KMS-11 (cell line): ENCODE measurements around the gene AATK.

Experiments used
- H2AFZ ChIP-seq: fragments of 200-600 bp; sonication (generic); 2 replicates; pipeline ENCODE4 v1.6.1; 2016; ENCODE audit warnings: antibody characterized with exemption, mixed run types, low read depth
- H3K27ac ChIP-seq: fragments of 200-600 bp; sonication (generic); 2 replicates; pipeline ENCODE4 v1.6.1; 2016; ENCODE audit warnings: mild to moderate bottlenecking, mixed run types
- H3K27me3 ChIP-seq: fragments of 200-600 bp; sonication (generic); 2 replicates; pipeline ENCODE4 v1.6.1; 2017; ENCODE audit warnings: mild to moderate bottlenecking, low read depth, mixed run types, moderate library complexity; ENCODE audit not compliant: insufficient read depth
- H3K36me3 ChIP-seq: fragments of 200-600 bp; sonication (generic); 2 replicates; pipeline ENCODE4 v1.6.1; 2017; ENCODE audit warnings: mild to moderate bottlenecking, mixed run types; ENCODE audit not compliant: insufficient read depth
- H3K4me1 ChIP-seq: fragments of 200-600 bp; sonication (generic); 2 replicates; pipeline ENCODE4 v1.6.1; 2016; ENCODE audit warnings: mild to moderate bottlenecking, low read depth, mixed run types; ENCODE audit not compliant: poor library complexity, severe bottlenecking
- H3K4me2 ChIP-seq: fragments of 200-600 bp; sonication (generic); 2 replicates; pipeline ENCODE4 v1.7.0; 2016; ENCODE audit warnings: mild to moderate bottlenecking, mixed run types
- H3K4me3 ChIP-seq: fragments of 200-600 bp; sonication (generic); IDR thresholded peaks from 2 replicates; pipeline ENCODE4 v1.6.1; 2017; ENCODE audit warnings: low read depth, low read length, mixed read lengths; ENCODE audit not compliant: insufficient read depth
- H3K79me2 ChIP-seq: fragments of 200-600 bp; sonication (generic); 2 replicates; pipeline ENCODE4 v1.6.1; 2016; ENCODE audit warnings: low read depth, mixed run types; ENCODE audit not compliant: insufficient read depth
- H3K9ac ChIP-seq: fragments of 200-600 bp; sonication (generic); 2 replicates; pipeline ENCODE4 v1.6.1; 2016; ENCODE audit warnings: mild to moderate bottlenecking, mixed run types
- H4K20me1 ChIP-seq: fragments of 200-600 bp; sonication (generic); 2 replicates; pipeline ENCODE4 v1.6.1; 2016; ENCODE audit warnings: mild to moderate bottlenecking, mixed run types; ENCODE audit not compliant: insufficient read depth
- CTCF ChIP-seq: fragments of 200-600 bp; sonication (generic); conservative IDR thresholded peaks from 2 replicates; pipeline ENCODE4 v1.6.1; 2017; ENCODE audit warnings: low read depth, mild to moderate bottlenecking, antibody characterized with exemption, low read length, moderate library complexity, mixed read lengths

AATK gene

DNA sequence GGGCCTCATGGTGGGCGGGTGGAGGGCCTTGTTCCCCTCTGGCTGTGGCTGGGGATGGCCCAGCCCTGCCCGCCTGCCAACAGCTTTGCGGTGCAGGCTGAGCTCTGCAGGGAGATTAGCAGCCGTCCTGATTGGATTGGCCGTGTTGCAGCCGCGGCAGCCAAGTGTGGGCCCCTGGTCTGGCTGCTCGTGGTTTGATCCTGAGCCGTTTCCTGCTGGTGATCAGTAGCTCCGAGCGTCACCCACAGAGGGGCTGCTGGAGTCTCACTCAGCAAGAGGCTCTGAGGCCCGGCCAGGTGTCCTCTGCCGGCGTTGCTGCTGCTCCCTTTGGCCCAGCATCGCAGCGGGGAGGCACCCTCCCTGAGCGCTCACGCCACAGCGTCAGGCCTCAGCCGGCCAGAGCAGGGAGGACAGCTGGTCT lies 98.6 kb downstream of the AATK start:
- Histone ChIP-seq H3K4me3 (no peak overlapping the region), H3K79me2 (no peaks in the 10 kb centered on the region), H4K20me1 (no peaks in the 10 kb centered on the region), H3K36me3 (no peaks in the 10 kb centered on the region), H3K27me3 (peaks cover 96% of the 10 kb centered on the region), H3K27ac (no peak overlapping the region), H3K9ac (no peak overlapping the region), H3K4me2 (no peak overlapping the region), H2AFZ (no peak overlapping the region), H3K4me1 (peaks cover 5% of the 10 kb centered on the region)
- TF ChIP-seq CTCF = no peak
